Activated CD4-positive, alpha-beta memory T cell treated with anti-CD3 and anti-CD28 coated beads for 36 hours (primary cell): ENCODE results near the gene SGMS1. TPM values are rescaled to one million over a fixed set of nuclear protein-coding genes. Genes with fewer than 3 reads are reported as not detected.
"Not testable (repeated sequence)": the region's sequence is repeated elsewhere in the genome, so short reads cannot be mapped to it uniquely, and the experiment has no call there.

Experiments used
- CTCF ChIA-PET: fragments of 350-600 bp; sonication (Branson Sonifier 250); formaldehyde crosslinking; loops from one replicate; lab custom pipeline; 2021; ENCODE audit warnings: antibody characterized with exemption, inconsistent platforms; lab: Charles Lee
- POLR2A ChIA-PET: fragments of 350-600 bp; sonication (Branson Sonifier 250); formaldehyde crosslinking; loops from one replicate; lab custom pipeline; 2021; ENCODE audit warnings: antibody characterized with exemption; lab: Charles Lee
- DNase-seq: peaks from one replicate; pipeline ENCODE4 v3.0.0-alpha.2; 2020
- H3K27ac Mint-ChIP-seq: one replicate; pipeline ENCODE4 v1.8.0; 2021; ENCODE audit warnings: mixed read lengths
- H3K27me3 Mint-ChIP-seq: one replicate; pipeline ENCODE4 v1.8.0; 2021; ENCODE audit warnings: mixed read lengths
- H3K36me3 Mint-ChIP-seq: one replicate; pipeline ENCODE4 v1.8.0; 2021; ENCODE audit warnings: mixed read lengths
- H3K4me1 Mint-ChIP-seq: one replicate; pipeline ENCODE4 v1.8.0; 2021; ENCODE audit warnings: low read depth, mixed read lengths
- H3K4me3 Mint-ChIP-seq: one replicate; pipeline ENCODE4 v1.8.0; 2021; ENCODE audit warnings: mild to moderate bottlenecking, mixed read lengths
- H3K9me3 Mint-ChIP-seq: one replicate; pipeline ENCODE4 v1.8.0; 2021; ENCODE audit warnings: mixed read lengths
- intact Hi-C: fragments of 100-400 bp; cut with micrococcal nuclease; formaldehyde crosslinking; loops from one replicate; pipeline ENCODE4 v1.15.1; 2023
- total RNA-seq, 2 experiments: library from RNA; stranded (reverse); gene quantifications; one replicate each; pipeline ENCODE4 v1.2.3, GENCODE V29; 2021

The SGMS1 gene
- total RNA-seq, 2 experiments from 2014 or later, result 6.8 to 7.2 TPM

- no peaks in the 10 kb centered on the region for H3K9me3 Mint-ChIP-seq
- POLR2A ChIA-PET, result no interaction called here
- peaks cover 29% of the 10 kb centered on the region for H3K27me3 Mint-ChIP-seq
- H3K4me3 Mint-ChIP-seq, result no peak overlapping the region
- intact Hi-C loops, result loop anchor here (5.0 kb wide), 1 partner anchor 687 kb away; no protein-coding TSS in a partner anchor
- DNase-seq, result no peak
- H3K4me1 Mint-ChIP-seq, result no peaks in the 10 kb centered on the region
- no peaks in the 10 kb centered on the region for H3K36me3 Mint-ChIP-seq
- H3K27ac Mint-ChIP-seq, result no peak overlapping the region
- CTCF ChIA-PET, result no interaction called here
Measured at GRCh38 chr10:50279489-50279888, 344.3 kb downstream of the SGMS1 start.

DNA sequence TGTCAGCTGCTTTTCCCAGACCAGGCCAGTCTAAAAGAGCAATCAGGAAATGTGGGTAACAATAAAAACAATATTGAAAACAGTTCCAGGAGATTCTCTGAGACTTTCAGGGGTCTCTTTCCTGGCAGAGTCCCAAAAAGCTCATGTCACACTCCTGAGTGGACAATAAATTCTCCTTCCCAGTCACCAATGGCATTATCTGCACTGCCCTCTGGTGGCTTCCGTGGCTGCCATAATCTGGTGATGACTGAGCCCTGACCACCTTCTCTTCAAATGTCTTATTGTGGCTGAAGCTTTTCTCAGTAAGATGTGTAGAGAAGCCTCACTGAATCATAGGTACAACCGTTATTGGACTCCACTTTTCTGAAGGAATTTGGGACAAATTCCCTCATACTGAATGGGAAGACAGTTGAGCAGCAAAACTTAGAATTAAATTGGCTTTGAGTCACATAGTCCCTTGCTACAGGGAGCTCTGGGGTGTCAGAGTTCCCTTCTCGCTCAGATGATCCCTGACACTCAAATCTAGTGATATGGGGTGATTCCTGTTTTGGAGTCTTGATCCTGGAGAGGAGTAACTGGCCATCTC, 348.0 kb downstream of the SGMS1 start:
- no peak overlapping the region for H3K27ac Mint-ChIP-seq
- H3K4me1 Mint-ChIP-seq, result no peaks in the 10 kb centered on the region
- H3K36me3 Mint-ChIP-seq, result no peaks in the 10 kb centered on the region
- CTCF ChIA-PET, result interaction anchor here (0.8 to 1.4 kb wide), 8 partner anchors 21 to 375 kb away, joined by 3 to 5 read pairs (median 3); no protein-coding TSS in a partner anchor
- no peaks in the 10 kb centered on the region for H3K9me3 Mint-ChIP-seq
- H3K4me3 Mint-ChIP-seq, result no peak overlapping the region
- POLR2A ChIA-PET, result no interaction called here
- intact Hi-C loops, result loop anchor here (5.0 kb wide), 1 partner anchor 683 kb away; no protein-coding TSS in a partner anchor
- peak; percentile 57 for DNase-seq
- H3K27me3 Mint-ChIP-seq, result peaks cover 13% of the 10 kb centered on the region

DNA sequence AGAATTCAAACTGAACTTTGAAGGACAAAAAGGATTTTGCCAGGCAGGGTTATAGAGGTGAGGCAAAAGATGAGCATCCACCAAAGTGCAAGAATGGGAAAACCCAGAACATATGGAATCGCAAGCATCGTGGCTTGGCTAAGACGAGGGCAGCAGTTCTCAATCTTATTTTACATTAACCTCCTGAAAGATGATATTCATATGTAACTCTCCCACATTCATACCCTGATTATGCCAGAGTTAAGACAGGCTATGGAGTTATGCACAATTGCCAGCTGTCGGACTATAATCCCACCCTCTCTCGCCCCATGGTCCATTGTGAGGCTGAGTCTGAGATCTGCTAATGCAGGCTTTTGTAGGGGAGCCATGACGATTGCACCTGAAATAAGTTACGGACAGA, 351.2 kb downstream of the SGMS1 start:
- Mint-ChIP-seq H3K27ac (no peak overlapping the region), H3K4me3 (no peak overlapping the region), H3K36me3 (no peaks in the 10 kb centered on the region), H3K9me3 (no peaks in the 10 kb centered on the region), H3K27me3 (peaks cover 13% of the 10 kb centered on the region), H3K4me1 (no peaks in the 10 kb centered on the region)
- DNase-seq, result no peak
- intact Hi-C loops, result no loop called here
- ChIA-PET POLR2A (interaction anchor here (0.6 kb wide), 1 partner anchor 1742 kb away, joined by 5 read pairs; no protein-coding TSS in a partner anchor), CTCF (interaction anchor here (1.1 kb wide), 1 partner anchor 12 kb away, joined by 3 read pairs; no protein-coding TSS in a partner anchor)

DNA sequence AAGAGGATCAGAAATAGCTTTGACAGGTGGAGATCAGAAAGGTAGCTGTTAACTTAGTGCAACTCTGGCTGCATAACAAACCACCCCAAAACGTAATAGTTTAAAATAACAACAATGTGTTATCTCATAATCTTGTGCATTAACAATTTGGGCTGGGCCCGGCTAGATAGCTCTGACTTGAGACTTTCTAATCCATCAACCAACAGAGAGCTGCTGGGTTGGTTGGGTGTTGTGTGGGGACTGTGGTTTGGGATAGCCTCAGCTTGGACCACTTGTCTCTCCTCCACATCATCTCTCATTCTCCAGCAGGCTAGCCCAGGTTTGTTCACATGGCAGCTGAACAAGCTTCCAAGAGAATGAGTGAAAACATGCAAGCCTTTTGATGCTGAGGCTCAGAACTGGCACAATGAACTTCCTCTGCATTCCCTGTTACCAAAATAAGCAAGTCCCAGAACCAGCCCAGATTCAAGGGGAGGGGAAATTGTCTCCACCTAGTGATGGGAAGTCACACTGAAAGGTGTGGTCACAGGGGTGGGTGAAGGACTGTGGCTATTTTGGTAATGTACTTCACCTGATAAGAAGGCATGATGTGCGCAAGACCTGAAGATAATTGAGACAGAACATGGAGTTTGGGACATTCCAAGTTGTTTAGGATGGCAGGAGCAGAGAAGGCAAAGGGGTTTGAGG, 352.0 kb downstream of the SGMS1 start:
- intact Hi-C loops, result no loop called here
- H3K27me3 Mint-ChIP-seq, result peaks cover 12% of the 10 kb centered on the region
- no peak overlapping the region for H3K27ac Mint-ChIP-seq
- CTCF ChIA-PET, result no interaction called here
- H3K9me3 Mint-ChIP-seq, result no peaks in the 10 kb centered on the region
- no peak overlapping the region for H3K4me3 Mint-ChIP-seq
- no peaks in the 10 kb centered on the region for H3K4me1 Mint-ChIP-seq
- H3K36me3 Mint-ChIP-seq, result no peaks in the 10 kb centered on the region
- POLR2A ChIA-PET, result no interaction called here
- no peak for DNase-seq

DNA sequence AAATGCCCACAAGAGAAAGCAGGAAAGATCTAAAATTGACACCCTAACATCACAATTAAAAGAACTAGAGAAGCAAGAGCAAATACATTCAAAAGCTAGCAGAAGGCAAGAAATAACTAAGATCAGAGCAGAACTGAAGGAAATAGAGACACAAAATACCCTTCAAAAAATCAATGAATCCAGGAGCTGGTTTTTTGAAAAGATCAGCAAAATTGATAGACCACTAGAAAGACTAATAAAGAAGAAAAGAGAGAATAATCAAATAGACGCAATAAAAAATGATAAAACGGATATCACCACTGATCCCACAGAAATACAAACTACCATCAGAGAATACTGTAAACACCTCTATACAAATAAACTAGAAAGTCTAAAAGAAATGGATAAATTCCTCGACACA, 355.9 kb downstream of the SGMS1 start:
- CTCF ChIA-PET, H3K4me1 Mint-ChIP-seq, H3K27ac Mint-ChIP-seq, DNase-seq, H3K9me3 Mint-ChIP-seq, POLR2A ChIA-PET, intact Hi-C loops, H3K36me3 Mint-ChIP-seq, H3K4me3 Mint-ChIP-seq: not testable (repeated sequence)
- H3K27me3 Mint-ChIP-seq, result peaks cover 22% of the 10 kb centered on the region

- DNase-seq, H3K4me3 Mint-ChIP-seq, H3K9me3 Mint-ChIP-seq, H3K27ac Mint-ChIP-seq, POLR2A ChIA-PET, CTCF ChIA-PET, H3K4me1 Mint-ChIP-seq, H3K36me3 Mint-ChIP-seq: not testable (repeated sequence)
- peaks cover 34% of the 10 kb centered on the region for H3K27me3 Mint-ChIP-seq
- intact Hi-C loops, result loop anchor here (5.0 kb wide), 1 partner anchor 375 kb away; no protein-coding TSS in a partner anchor
Measured at GRCh38 chr10:50262625-50263024, 361.1 kb downstream of the SGMS1 start.

- peaks cover 33% of the 10 kb centered on the region for H3K27me3 Mint-ChIP-seq
- CTCF ChIA-PET, result interaction anchor here (1.0 kb wide), 1 partner anchor 12 kb away, joined by 3 read pairs; no protein-coding TSS in a partner anchor
- peak; percentile 15 for DNase-seq
- H3K9me3 Mint-ChIP-seq, result no peaks in the 10 kb centered on the region
- no peaks in the 10 kb centered on the region for H3K36me3 Mint-ChIP-seq
- POLR2A ChIA-PET, result no interaction called here
- no peak overlapping the region for H3K4me3 Mint-ChIP-seq
- H3K27ac Mint-ChIP-seq, result no peak overlapping the region
- H3K4me1 Mint-ChIP-seq, result peaks cover 2% of the 10 kb centered on the region
- intact Hi-C loops, result loop anchor here (5.0 kb wide), 1 partner anchor 376 kb away; no protein-coding TSS in a partner anchor
Measured at GRCh38 chr10:50260791-50261281, 362.9 kb downstream of the SGMS1 start.

Other genes starting within 250 kb of the SGMS1 start
- gene ASAH2B, start 116.0 kb upstream of the SGMS1 start, total RNA-seq, result 1 to 10 TPM; 3.1 to 3.5 TPM